ENCODE measurements around the gene SLC25A43.

The SLC25A43 gene

GRCh38 chrX:119495734-119496726 is 96.9 kb downstream of the SLC25A43 start:
- TF ChIP-seq CTCF (IDR thresholded peaks at IDR 0.05; ENCODE audit: insufficient read depth, low read length) (no peak), POLR2AphosphoS5 (IDR thresholded peaks at IDR 0.05; ENCODE audit: low read depth) (no peak), REST (IDR thresholded peaks at IDR 0.05; ENCODE audit: insufficient replicate concordance, low read depth) (no peak), GABPA (IDR thresholded peaks at IDR 0.05; ENCODE audit: low read depth) (no peak), SPI1 (IDR thresholded peaks at IDR 0.05; ENCODE audit: borderline replicate concordance, low read depth) (no peak)
- H3K27me3 ChIP-seq (ENCODE audit: insufficient read depth, poor library complexity, severe bottlenecking): no peaks in the 10 kb centered on the region
- H3K27ac ChIP-seq (replicated peaks): peak overlapping the region; percentile 41
- peak in 1 of 2 experiments; percentile 13 for DNase-seq (ENCODE audit: low read depth in 1 of 2, low spot score in 1 of 2)
- no peak overlapping the region for H3K4me3 ChIP-seq (replicated peaks; ENCODE audit: insufficient read depth, low read length)

- peak; percentile 53 to 82 for DNase-seq (ENCODE audit: low read depth in 1 of 2, low spot score in 1 of 2)
- no peak overlapping the region for H3K4me3 ChIP-seq (replicated peaks; ENCODE audit: insufficient read depth, low read length)
- peak; percentile 48; the same call in 1 of the 2 replicates for TF ChIP-seq POLR2AphosphoS5 (IDR thresholded peaks at IDR 0.05; ENCODE audit: low read depth)
- TF ChIP-seq SPI1 (IDR thresholded peaks at IDR 0.05; ENCODE audit: borderline replicate concordance, low read depth): peak; percentile 96
- TF ChIP-seq GABPA (IDR thresholded peaks at IDR 0.05; ENCODE audit: low read depth): no peak
These were observed 98.0 kb downstream of the SLC25A43 start for GRCh38 chrX:119497185-119497584.

GRCh38 chrX:119500061-119500800 is 101.1 kb downstream of the SLC25A43 start:
- H3K4me3 ChIP-seq (replicated peaks; ENCODE audit: insufficient read depth, low read length): no peak overlapping the region
- DNase-seq (ENCODE audit: low read depth in 1 of 2, low spot score in 1 of 2): no peak
- no peak for TF ChIP-seq CTCF (IDR thresholded peaks at IDR 0.05; ENCODE audit: insufficient read depth, low read length)
- TF ChIP-seq POLR2AphosphoS5 (IDR thresholded peaks at IDR 0.05; ENCODE audit: low read depth): no peak
- no peak for TF ChIP-seq SPI1 (IDR thresholded peaks at IDR 0.05; ENCODE audit: borderline replicate concordance, low read depth)
- no peak for TF ChIP-seq GABPA (IDR thresholded peaks at IDR 0.05; ENCODE audit: low read depth)
- no peak for TF ChIP-seq REST (IDR thresholded peaks at IDR 0.05; ENCODE audit: insufficient replicate concordance, low read depth)
- H3K27me3 ChIP-seq (ENCODE audit: insufficient read depth, poor library complexity, severe bottlenecking): no peaks in the 10 kb centered on the region
- H3K27ac ChIP-seq (replicated peaks): no peak overlapping the region

More at GRCh38 chrX:119497185-119497584, 98.0 kb downstream of the SLC25A43 start:
- H3K27ac ChIP-seq (replicated peaks): peak overlapping the region; percentile 41
- no peaks in the 10 kb centered on the region for H3K27me3 ChIP-seq (ENCODE audit: insufficient read depth, poor library complexity, severe bottlenecking)
